ENCODE results near the gene NEUROD6. TPM values are rescaled to one million over a fixed set of nuclear protein-coding genes. Genes with fewer than 3 reads are reported as not detected.

The NEUROD6 gene
- total RNA-seq: not detected

- H3K4me1 ChIP-seq (ENCODE audit: control insufficient read depth in 1 of 2, low read depth in 2 of 2): no peaks in the 10 kb centered on the region
- ATAC-seq (ENCODE audit: insufficient number of reproducible peaks, low FRiP score, low read depth) (no peak), DNase-seq (ENCODE audit: low spot score) (no peak)
- no peak within 1 kb of the TSS for H3K4me3 ChIP-seq
- TF ChIP-seq, protein P1, sequence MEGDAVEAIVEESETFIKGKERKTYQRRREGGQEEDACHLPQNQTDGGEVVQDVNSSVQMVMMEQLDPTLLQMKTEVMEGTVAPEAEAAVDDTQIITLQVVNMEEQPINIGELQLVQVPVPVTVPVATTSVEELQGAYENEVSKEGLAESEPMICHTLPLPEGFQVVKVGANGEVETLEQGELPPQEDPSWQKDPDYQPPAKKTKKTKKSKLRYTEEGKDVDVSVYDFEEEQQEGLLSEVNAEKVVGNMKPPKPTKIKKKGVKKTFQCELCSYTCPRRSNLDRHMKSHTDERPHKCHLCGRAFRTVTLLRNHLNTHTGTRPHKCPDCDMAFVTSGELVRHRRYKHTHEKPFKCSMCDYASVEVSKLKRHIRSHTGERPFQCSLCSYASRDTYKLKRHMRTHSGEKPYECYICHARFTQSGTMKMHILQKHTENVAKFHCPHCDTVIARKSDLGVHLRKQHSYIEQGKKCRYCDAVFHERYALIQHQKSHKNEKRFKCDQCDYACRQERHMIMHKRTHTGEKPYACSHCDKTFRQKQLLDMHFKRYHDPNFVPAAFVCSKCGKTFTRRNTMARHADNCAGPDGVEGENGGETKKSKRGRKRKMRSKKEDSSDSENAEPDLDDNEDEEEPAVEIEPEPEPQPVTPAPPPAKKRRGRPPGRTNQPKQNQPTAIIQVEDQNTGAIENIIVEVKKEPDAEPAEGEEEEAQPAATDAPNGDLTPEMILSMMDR (IDR thresholded peaks at IDR 0.05): no peak
- H3K27ac ChIP-seq: no peak within 1 kb of the TSS
- no peaks in the 10 kb centered on the region for H3K9me3 ChIP-seq
- H3K36me3 ChIP-seq: no peaks in the 10 kb centered on the region
- H3K27me3 ChIP-seq (replicated peaks; ENCODE audit: insufficient read depth): no peaks in the 10 kb centered on the region
These were observed at the start of gene NEUROD6 for GRCh38 chr7:31340603-31341002. TSS of gene NEUROD6 (minus strand) at chr7:31340726. CDS start at chr7:31339268, 1,458 bp downstream.

GRCh38 chr7:31384466-31384865 is 43.9 kb upstream of the NEUROD6 start:
- ATAC-seq (ENCODE audit: insufficient number of reproducible peaks, low FRiP score, low read depth): no peak

GRCh38 chr7:31382722-31383121 is 42.2 kb upstream of the NEUROD6 start:
- DNase-seq (ENCODE audit: low spot score) (no peak), ATAC-seq (ENCODE audit: insufficient number of reproducible peaks, low FRiP score, low read depth) (no peak)
- TF ChIP-seq, protein P1 (IDR thresholded peaks at IDR 0.05): no peak
- H3K9me3 ChIP-seq: no peaks in the 10 kb centered on the region
- H3K4me1 ChIP-seq (ENCODE audit: control insufficient read depth in 1 of 2, low read depth in 2 of 2): no peaks in the 10 kb centered on the region
- H3K4me3 ChIP-seq: no peak overlapping the region
- H3K36me3 ChIP-seq: no peaks in the 10 kb centered on the region
- H3K27ac ChIP-seq: no peak overlapping the region
- H3K27me3 ChIP-seq (replicated peaks; ENCODE audit: insufficient read depth): no peaks in the 10 kb centered on the region

More at GRCh38 chr7:31384466-31384865, 43.9 kb upstream of the NEUROD6 start:
- H3K36me3 ChIP-seq: no peaks in the 10 kb centered on the region
- TF ChIP-seq, protein P1 (IDR thresholded peaks at IDR 0.05): no peak
- DNase-seq (ENCODE audit: low spot score): no peak
- H3K27ac ChIP-seq: no peak overlapping the region
- H3K9me3 ChIP-seq: no peaks in the 10 kb centered on the region
- H3K4me1 ChIP-seq (ENCODE audit: control insufficient read depth in 1 of 2, low read depth in 2 of 2): no peaks in the 10 kb centered on the region
- H3K4me3 ChIP-seq: no peak overlapping the region
- H3K27me3 ChIP-seq (replicated peaks; ENCODE audit: insufficient read depth): no peaks in the 10 kb centered on the region

GRCh38 chr7:31373337-31374289 is 33.1 kb upstream of the NEUROD6 start:
- H3K27me3 ChIP-seq (replicated peaks; ENCODE audit: insufficient read depth): no peaks in the 10 kb centered on the region
- no peaks in the 10 kb centered on the region for H3K9me3 ChIP-seq
- H3K27ac ChIP-seq: no peak overlapping the region
- H3K4me1 ChIP-seq (ENCODE audit: control insufficient read depth in 1 of 2, low read depth in 2 of 2): no peaks in the 10 kb centered on the region
- ATAC-seq (ENCODE audit: insufficient number of reproducible peaks, low FRiP score, low read depth): no peak
- H3K36me3 ChIP-seq: no peaks in the 10 kb centered on the region
- TF ChIP-seq, protein P1 (IDR thresholded peaks at IDR 0.05): no peak
- no peak for DNase-seq (ENCODE audit: low spot score)
- no peak overlapping the region for H3K4me3 ChIP-seq

GRCh38 chr7:31372231-31372959 is 31.9 kb upstream of the NEUROD6 start:
- DNase-seq (ENCODE audit: low spot score) (no peak), ATAC-seq (ENCODE audit: insufficient number of reproducible peaks, low FRiP score, low read depth) (no peak)
- Histone ChIP-seq H3K9me3 (no peaks in the 10 kb centered on the region), H3K36me3 (no peaks in the 10 kb centered on the region), H3K27ac (no peak overlapping the region), H3K27me3 (replicated peaks; ENCODE audit: insufficient read depth) (no peaks in the 10 kb centered on the region), H3K4me3 (no peak overlapping the region), H3K4me1 (ENCODE audit: control insufficient read depth in 1 of 2, low read depth in 2 of 2) (no peaks in the 10 kb centered on the region)
- TF ChIP-seq, protein P1 (IDR thresholded peaks at IDR 0.05): no peak
